HG02973 (cell line): ENCODE results near the gene GIT2.
A peak's percentile ranks its signal among the peaks of the same experiment; 100 is the strongest.
"Not testable (repeated sequence)": the region's sequence is repeated elsewhere in the genome, so short reads cannot be mapped to it uniquely, and the experiment has no call there.

Experiments
- ATAC-seq: cut with Tn5 transposase; IDR thresholded peaks from one replicate; pipeline ENCODE4 v1.9.1; 2021; ENCODE audit warnings: moderate library complexity; ENCODE audit not compliant: unreplicated experiment

GIT2 gene

GRCh38 chr12:109995686-109996482 lies at the start of gene GIT2:
GIT2 (minus strand) TSS chr12:109996368; CDS start chr12:109996224, 144 bp downstream.
- peak; percentile 55 for ATAC-seq

GRCh38 chr12:110042264-110042663 lies 46.1 kb upstream of the GIT2 start:
- no peak for ATAC-seq

GRCh38 chr12:110039085-110039807 lies 43.1 kb upstream of the GIT2 start:
- no peak for ATAC-seq

- ATAC-seq, result no peak
Observed at GRCh38 chr12:110038741-110039084, 42.5 kb upstream of the GIT2 start.

- no peak for ATAC-seq
Observed at GRCh38 chr12:110037315-110037714, 41.1 kb upstream of the GIT2 start.

GRCh38 chr12:110035534-110036104 lies 39.5 kb upstream of the GIT2 start:
- ATAC-seq, result no peak

- ATAC-seq, result no peak
Observed at GRCh38 chr12:110033888-110034287, 37.7 kb upstream of the GIT2 start.

- ATAC-seq, result no peak
Observed at GRCh38 chr12:110029290-110029815, 33.2 kb upstream of the GIT2 start.

- no peak for ATAC-seq
Observed at GRCh38 chr12:110028323-110028722, 32.2 kb upstream of the GIT2 start.

- ATAC-seq, result no peak
Observed at GRCh38 chr12:110024051-110024450, 27.9 kb upstream of the GIT2 start.

GRCh38 chr12:110023059-110023980 lies 27.2 kb upstream of the GIT2 start:
- no peak for ATAC-seq

GRCh38 chr12:110020956-110021355 lies 24.8 kb upstream of the GIT2 start:
- ATAC-seq, result no peak

GRCh38 chr12:110015132-110015531 lies 19.0 kb upstream of the GIT2 start:
- ATAC-seq, result no peak

- no peak for ATAC-seq
Observed at GRCh38 chr12:110012659-110013058, 16.5 kb upstream of the GIT2 start.

GRCh38 chr12:110012137-110012536 lies 16.0 kb upstream of the GIT2 start:
- peak; percentile 45 for ATAC-seq

GRCh38 chr12:110010853-110011723 lies 14.9 kb upstream of the GIT2 start:
- peak; percentile 42 for ATAC-seq

- not testable (repeated sequence) for ATAC-seq
Observed at GRCh38 chr12:110008681-110009398, 12.7 kb upstream of the GIT2 start.

- ATAC-seq, result no peak
Observed at GRCh38 chr12:110007881-110008280, 11.7 kb upstream of the GIT2 start.

- no peak for ATAC-seq
Observed at GRCh38 chr12:110006115-110006514, 9.9 kb upstream of the GIT2 start.
